ENCODE results near the gene METTL14.

Gene METTL14

DNA sequence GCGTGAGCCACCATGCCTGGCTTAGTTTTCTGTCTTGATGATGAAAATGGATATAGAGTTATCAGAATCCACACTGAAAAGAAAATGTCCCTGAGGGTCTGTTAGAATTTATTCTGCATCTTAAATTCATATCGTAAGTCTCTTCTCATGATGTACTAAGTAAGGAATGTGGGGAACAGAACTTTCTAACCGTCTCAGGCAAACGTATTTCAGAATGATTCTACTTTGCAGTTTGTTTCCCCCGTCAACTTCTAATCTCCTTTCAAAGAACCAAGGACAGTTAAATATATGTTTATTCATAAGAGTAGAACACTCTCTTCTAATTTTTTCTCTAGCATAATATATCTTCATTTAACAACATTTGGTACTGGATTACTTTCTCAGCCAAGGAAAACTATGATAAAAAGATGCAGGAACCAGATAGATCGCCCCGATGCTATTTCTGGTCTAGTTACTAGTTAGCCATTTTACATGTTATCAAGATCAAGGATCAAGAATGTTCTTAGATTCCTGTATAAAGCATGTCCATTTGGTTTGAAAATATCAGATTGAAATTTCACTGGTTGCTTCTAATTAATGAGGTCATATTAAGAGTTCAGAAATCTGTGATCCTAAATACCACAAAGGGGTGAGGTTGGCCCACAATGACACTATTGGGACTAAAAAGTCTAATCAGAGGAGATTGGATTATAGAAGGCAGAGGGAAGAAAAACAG lies 49.5 kb downstream of the METTL14 start:
- FAIRE-seq, result peak; percentile 17

DNA sequence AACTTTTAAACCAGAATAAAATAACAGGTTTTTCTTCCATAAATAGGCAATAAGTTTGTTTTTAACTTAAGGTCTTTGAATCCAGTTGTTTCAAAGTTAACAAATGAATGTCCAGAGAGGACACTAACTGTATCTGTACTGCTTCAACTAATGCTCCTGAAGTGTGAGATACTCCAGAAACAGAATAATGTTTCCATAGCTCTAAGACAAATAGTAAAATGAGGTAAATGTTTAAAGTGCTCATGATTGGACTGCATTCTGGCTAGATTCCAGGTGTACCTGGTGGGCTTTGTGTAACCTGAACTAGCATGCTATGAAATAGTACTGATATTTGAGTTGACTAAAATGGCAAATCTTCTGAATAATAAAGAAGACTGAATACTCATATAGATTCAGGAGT lies 51.7 kb downstream of the METTL14 start:
- peak; percentile 5 for FAIRE-seq

DNA sequence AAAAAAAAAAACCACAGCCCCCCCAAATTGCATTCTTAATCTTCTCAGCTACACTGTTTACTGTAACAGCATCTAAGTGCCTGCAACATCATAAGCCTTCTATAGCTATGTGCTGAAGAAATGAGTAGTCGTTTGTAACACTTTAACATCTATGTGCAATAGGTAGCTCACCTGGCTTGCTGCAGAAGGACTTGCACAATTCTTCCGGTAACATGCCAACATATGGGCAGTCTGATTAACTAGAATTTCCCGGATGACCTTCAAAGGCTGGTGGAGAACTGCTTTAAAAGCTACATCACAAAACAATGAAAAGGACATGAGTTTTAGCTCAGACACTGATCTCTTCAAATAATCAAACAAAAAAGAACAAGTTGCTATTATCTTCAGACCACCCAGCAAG lies 52.9 kb downstream of the METTL14 start:
- FAIRE-seq, result no peak

DNA sequence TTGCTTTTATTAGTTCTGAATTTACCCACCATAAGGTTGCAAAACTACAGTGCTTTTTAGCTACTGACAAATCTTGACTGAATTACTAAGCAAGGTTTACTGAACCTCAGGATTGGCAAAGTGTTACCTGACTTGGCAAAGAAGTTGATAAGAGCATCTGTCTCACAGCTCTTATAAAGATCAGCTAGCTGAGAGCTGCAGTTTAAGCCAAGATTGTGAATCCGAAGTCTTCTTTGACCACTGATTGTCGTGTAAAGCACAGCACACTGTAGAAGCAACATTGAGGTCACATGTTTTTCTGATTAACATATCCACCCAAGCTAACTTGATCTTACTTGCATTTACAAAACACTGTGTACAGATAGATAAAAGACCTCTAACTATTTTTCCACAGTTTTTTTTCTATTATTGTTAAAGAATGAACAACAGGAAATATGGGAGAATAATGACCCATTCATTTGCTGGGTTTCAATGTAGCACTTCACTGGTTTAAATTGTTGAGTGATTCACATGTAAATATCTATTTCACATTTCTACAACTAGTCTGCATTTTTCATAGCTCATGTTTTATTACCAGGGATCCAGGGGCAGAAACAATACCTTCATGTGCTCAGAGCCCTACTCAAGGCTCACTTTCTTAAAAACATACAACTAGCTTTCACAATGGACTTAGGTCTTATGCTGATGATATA lies 54.0 kb downstream of the METTL14 start:
- peak; percentile 64 for FAIRE-seq

DNA sequence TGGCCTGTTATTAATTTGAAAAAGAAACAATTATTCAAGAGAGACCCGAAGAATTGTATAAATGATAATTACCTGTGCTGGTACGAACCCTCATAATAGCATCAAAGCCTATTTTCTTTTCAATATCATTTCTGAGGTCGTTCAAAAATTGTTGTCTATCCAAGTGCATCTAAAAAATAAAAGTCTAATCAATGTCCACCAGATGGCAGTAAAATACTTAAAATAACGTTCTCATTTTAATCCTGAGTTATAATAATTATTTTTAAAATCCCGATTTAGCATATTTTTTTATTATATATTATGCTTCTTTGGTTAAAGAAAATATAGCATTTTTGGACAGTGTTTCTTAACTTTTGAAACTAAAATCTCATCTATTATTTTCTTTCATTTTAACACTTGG lies 55.7 kb downstream of the METTL14 start:
- FAIRE-seq, result peak; percentile 97

DNA sequence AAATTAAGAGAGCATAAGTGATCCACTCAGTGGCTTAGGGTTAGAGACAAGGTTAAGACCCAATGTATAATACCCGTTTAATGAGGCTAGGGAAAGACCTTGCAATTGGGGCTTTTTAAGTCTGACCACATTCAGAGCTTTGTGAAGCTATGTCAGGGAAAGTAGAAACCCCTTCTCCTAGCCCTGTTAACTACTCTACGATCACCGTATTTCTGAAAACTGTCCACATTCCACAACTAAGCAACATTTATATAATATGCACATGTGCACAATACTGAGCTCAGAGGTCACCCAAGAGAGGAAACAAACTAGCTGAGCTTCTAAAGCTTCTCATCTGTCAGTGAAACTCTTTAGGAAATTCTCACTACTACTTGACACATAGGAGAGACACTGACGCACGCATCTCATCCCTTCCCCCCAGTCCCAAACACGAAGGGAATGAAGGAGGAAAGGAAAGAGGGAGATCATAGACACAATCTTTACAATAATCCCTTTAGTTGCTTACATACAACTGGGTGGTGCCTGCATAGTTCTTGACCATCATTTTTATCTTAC lies 56.2 kb downstream of the METTL14 start:
- no peak for FAIRE-seq

DNA sequence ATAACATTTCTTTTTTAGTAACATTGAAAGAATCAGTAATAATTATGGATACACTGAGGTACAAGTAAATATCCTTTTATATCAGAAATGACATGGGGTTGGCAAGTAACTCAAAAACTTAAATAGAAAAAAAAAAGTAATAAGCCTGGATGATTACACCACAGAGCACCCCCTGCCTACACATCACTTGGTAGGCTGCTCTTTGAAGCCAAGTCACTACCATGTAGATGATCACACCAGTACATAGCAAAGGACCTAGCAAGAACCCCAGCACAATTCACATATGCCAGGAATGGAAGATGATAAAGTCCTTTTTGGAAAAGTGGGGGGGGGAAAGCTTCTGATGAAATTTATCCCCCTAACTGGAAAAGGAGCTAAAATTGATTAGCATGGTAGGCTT lies 56.9 kb downstream of the METTL14 start:
- no peak for FAIRE-seq

DNA sequence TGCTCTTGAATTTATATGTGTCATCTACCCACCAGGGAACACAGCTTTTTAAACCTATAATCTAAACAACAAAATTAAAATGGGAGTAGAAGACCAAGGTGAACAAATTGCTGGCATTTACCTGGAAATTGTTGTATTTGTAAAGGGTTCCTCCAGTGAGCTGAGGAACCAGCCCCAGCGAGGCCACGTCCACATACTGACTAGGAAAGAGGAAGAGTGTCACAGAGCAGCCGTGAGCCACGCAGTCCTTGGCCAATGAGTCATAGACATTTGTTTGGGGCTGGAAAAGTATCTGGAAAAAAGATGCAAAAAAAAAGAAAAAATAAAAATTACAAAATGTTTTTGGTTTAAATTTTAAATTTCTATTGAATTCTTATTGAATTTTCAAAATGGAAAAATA lies 58.7 kb downstream of the METTL14 start:
- FAIRE-seq, result no peak

DNA sequence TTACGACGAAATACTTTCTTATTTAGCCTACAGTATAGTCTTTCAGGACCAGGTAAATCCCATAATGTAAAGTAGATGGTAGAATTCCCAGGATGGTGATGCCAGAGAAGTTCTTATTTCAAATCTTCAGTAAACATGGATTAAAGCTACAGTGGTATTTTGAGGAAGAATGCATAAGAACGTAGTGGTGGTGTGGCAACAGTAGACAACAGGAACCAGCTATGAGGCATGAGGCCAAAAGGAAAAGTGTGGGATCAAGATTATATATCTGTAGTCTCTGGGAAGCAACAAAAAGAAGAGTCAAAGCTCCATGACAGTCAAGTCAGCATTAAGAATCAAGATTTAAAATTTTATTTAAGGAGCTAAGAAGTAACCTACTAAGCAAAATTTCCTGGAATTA lies 60.2 kb downstream of the METTL14 start:
- no peak for FAIRE-seq

DNA sequence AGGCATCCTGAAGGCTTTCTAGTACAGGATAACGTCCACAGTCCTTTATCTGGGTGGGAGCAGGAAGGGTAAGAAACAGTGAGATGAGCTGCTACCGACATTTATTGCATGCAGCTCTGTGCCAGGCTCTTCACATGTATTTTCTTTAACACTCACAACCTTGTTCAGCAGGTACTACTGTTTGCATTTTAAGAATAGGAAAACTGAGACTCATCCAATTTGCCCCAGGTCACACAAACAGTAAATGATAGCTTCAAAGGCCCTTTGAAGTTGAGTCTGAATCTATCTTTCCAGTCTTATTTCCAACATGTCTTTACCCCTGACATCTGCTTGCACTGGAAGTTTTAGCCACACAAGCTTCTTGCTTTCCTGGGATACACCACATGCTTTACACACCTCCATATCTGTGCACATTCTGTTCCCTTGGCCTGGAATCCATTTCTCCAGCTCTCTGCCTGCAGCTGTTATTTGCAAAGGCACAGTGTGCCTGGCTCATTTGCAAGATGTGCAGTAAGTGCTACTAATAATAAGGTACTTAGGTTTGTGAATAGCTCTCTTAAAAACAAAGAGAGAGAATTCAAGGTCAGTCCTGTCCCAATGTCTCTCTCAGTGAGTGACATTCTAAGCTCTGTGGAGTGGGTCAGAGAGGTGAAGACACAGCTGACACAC lies 61.2 kb downstream of the METTL14 start:
- FAIRE-seq, result no peak

DNA sequence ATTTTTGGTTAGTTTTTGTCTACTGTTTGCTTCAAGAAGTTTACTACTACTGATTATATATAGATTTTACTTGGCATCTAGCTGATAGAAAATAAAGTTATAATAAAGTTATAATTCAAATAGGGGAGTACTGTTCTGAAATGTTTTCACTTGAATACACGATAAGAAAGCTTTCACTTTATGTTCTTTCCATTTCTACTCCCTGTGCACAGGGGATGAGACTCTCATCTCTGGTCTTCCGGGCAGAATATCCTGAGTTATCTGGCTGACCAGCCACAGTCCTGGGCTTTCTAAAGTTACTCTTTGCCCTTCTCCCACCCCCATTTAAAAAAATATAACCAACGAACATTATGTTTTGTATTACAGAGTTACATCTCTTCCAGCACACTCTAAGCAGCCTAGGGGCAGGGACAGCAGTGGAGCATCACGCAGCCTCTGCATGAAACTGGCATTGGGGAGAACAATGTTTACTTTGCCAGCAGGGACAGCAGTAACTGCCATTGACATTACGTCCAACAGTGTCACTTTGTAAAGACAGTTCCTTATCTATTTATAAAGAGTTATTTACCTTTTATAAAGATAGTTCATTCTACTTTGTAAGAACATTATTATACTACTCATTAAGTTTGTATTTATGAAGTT lies 64.3 kb downstream of the METTL14 start:
- peak; percentile 76 for FAIRE-seq

DNA sequence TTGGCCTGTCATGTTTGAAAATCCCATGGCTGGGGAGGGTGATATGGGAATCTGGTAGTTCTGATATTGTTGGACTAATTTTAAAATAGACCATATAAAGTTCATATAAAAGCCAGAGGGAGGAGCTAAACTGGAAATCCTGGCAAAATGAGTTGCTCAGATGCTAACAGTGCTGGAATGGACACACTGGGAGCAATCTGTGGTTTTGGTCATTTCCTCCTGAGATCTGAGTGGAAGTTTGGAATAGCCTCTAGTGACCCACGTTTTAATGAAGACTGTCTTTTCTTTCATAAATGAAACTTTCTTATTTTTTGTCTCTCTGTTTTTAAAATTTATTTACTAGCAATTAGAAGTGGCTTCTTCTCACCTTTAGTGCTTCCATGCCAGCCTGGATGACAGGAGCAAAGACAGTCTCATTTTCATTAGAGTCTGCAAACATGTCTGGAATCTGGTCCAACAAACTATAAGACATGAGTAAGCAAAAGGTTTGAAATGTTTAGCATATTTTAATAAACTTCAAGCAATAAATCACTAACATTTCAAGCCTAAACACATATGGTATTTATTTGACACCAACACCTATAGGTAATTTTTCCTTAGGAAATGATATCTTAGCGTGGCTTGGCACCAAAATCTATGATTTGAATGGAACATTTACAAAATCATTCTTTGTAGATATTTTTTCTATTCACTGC lies 66.6 kb downstream of the METTL14 start:
- no peak for FAIRE-seq

DNA sequence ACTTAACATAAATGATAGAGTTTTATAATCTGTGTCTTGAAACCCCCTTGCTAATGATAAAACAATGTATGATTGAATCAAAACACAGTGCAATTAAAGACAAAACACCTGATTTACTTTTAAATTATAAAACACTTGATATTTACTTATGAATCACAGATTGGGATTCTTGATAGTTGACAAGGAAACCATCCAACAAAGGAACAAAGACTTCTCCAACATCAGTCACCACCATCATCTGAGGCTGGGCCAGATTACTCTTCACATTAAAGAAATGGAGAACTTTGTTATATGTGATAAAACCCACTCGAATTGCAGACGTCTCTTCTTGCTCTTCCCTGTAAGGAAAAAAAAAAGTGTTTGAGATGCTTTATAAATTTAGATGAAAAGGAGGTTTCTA lies 67.4 kb downstream of the METTL14 start:
- peak; percentile 49 for FAIRE-seq

DNA sequence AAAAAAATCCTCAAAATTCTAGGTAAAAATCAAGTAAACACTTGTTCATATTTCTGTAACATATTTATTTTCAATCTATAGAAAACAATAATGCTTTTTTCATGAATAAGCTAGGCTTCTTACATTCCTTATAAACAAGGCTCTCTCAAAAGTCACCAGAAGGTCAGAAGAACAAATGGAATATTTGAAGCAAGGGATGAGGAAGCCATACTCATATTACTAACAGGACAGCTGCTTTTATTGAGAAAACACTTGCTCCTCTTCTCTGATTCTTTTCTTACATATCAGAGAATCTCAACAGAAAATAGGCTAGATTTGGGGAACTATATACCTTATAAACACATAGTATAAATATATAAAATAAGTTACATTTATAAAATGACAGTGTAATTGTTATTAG lies 67.9 kb downstream of the METTL14 start:
- peak; percentile 70 for FAIRE-seq

DNA sequence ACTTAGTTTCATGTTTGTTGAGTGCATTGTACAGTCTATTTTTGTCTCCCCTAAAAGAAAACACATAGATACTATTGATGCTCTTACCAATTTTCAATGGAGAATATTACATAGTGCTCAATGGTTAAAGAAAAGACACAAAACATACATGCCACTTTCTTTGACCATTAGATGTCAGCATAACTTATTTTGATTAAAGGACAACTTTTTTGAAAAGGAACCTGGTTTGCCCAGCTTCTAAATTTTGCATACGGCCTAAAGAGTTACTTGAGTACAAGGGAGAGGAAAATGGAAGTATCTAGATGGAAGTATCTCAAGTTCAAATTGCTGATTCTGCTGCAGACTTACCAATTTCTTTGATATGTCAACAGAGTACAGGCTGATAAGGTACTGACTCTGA lies 68.5 kb downstream of the METTL14 start:
- FAIRE-seq, result no peak

DNA sequence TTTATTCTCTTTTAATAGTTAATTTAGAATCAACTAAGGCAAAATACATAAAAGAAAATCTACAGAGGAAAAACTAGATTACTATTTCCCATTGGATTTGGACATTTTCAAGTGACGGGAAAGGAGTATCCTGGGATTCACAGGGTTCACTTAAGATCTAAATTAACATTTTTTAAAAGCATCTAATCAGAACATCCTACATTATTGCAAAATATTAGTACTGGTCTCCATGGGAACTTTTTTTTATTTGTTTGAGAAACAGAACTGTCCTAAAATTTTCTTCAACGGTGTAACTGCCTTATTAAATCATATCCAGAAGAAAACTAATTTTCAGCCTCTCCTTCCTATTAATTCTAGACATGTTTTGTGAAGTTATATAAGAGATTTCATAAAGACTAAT lies 69.7 kb downstream of the METTL14 start:
- FAIRE-seq, result no peak

DNA sequence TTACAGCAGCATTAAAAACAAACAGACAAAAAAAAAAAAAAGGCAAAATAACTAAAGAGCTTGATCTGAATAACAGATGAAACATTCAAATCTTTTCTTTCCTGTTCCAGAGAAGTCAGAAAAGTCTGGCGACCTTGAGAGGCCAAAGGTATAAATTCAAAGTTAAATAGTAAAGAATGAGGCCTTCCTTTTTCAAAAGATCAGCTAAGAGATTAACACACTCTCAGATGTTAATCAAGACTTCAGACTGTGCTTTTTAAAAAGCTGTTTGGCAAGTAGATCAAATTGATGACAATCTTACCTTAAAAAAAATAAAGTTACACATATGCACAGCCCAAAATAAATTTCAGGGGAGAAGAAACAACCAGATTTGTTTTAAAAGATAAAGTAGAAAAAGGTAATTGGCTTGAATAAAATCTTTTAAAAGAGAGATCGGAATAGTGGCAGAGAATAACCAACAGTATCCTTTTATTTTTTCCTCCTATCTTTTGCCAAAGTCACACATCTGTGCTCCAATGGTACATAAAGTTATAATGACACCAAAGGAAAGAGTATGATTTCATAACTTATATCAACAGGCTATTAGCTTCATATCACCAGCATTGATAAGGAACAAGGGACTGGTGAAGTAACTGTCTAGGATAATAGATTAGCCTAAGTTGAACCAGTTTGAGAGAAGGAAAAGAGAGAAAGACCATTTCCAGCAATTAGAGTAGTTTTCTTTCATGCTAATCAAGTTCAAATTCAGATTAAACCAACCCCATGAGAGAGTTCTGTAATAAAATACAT lies 70.4 kb downstream of the METTL14 start:
- peak; percentile 81 for FAIRE-seq

DNA sequence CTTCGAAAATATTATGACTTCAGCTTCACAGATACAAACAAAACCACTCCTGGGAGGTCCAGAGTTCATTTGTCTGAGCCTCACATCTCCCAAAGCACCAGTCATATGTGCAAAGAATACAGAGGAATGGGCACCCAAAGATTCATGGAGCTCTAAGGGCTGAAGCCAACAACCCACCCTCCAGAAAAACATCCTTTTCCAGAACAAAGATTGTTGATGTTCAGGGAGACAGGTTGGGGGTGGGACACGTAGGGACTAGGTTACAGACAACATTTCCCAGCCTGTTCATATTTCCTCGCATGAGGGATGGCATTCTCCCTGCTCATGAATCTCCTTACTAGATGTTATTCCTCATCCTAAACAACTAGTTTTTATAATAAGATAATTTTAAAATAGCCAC lies 71.2 kb downstream of the METTL14 start:
- FAIRE-seq, result no peak

DNA sequence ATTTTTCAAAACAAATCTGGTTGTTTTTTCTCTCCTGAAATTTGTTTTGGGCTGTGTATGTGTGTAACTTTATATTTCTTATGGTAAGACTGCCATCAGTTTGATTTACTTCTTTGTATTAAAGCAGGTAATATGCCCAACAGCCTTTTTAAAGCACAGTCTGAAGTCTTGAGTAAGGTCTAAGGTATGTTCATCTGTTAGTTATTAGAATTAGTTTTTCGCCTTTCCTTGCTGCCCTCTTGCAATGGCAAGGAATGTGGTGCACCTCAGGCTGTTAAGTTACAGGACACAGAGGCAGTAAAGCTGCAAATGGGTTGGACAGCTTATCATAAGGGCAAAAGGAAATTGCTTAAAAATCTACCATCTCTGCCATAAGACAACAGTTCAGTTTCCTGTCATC lies 71.8 kb downstream of the METTL14 start:
- no peak for FAIRE-seq

DNA sequence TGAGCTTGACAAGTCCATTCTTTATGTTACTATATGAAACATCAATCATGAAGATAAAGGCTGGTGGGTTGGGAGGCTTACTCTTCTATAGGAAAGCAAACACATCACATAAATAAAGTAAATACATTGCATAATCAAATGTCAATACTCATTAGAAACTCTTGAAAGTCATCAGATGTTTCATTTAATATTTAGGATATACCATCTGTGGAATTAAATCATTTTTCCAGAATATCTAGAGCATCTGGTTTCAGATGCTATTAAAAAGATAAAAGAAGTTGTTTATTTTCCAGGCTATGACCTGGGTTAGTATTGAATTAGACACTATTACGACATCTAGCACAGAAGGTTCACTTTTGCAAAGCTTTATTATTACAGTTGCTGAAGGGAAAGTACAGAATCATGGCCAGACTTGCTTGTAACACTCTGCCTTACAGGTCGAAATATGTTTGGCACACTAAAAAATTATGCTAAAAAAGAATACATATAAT lies 72.6 kb downstream of the METTL14 start:
- FAIRE-seq, result peak; percentile 65

DNA sequence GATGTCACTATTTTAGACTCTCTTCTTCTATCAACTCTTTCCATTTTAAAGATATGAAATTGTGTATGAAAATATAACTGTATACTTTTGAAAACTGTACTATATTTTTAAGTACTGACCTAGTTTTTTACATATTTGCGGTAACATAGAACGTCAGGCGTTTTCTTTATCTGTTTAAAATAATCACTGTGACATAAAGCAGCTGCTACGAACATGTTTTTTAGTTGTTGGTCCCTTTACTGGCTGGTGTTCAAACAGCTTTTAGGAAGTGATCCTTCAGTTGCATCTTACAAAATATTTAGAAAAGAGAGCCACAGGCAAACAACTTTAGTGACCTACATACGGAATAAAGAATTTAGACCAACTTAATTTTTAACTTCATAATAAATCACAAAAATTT lies 73.1 kb downstream of the METTL14 start:
- FAIRE-seq, result no peak

DNA sequence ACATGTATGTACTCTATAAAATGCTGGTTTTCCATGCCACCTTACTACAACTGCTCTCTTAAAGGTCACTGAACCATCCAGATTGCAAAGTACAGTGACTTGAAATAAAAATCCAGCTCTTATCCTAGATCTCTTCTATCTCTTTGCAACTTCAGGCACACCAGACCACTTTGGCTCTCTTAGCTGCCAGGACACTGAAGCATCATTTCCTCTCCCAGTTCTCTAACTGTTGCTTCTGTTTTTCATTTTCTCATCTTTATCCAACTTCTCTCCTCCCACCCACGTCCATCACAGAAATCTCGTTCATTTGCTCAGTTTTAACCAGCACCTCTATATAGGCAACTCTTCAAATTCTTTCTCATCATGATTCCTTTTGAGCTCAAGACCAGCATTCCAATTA lies 74.3 kb downstream of the METTL14 start:
- FAIRE-seq, result no peak

Data from islet of Langerhans (tissue), 1 donor.